GM19351 (cell line): ENCODE data around the gene TRIM63.
"Not testable (repeated sequence)": the region's sequence is repeated elsewhere in the genome, so short reads cannot be mapped to it uniquely, and the experiment has no call there.

Experiments used
- ATAC-seq: cut with Tn5 transposase; IDR thresholded peaks from one replicate; pipeline ENCODE4 v1.9.1; 2021; ENCODE audit warnings: mild to moderate bottlenecking, moderate library complexity; ENCODE audit not compliant: unreplicated experiment

The TRIM63 gene

DNA sequence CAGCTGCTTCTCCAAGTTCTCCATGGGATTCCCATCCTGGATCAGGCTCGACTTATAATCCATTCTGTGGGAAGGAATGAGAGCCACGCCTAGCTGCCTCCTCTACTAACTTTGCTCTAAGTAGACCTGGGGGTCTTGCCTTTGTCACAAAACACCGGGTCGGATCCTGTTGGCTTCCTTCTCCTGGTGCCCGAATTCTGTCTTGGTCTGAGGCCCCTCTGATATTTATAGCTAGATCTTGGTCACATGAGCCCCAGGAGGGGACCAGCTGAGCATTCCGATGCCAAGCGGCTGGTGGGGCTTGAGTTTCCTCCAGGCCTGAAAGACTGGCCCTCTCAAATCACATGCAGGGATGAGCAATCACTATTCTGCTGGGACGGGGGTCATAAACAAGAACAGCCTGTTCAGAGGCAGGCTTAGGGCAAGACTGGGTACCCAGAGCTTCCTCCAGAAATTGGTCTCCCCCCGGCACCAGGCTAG lies at the start of gene TRIM63:
TRIM63 (minus strand) TSS at position 199 of the 480 bp plus-strand sequence; CDS start at position 63, 136 bp downstream.
- no peak for ATAC-seq

DNA sequence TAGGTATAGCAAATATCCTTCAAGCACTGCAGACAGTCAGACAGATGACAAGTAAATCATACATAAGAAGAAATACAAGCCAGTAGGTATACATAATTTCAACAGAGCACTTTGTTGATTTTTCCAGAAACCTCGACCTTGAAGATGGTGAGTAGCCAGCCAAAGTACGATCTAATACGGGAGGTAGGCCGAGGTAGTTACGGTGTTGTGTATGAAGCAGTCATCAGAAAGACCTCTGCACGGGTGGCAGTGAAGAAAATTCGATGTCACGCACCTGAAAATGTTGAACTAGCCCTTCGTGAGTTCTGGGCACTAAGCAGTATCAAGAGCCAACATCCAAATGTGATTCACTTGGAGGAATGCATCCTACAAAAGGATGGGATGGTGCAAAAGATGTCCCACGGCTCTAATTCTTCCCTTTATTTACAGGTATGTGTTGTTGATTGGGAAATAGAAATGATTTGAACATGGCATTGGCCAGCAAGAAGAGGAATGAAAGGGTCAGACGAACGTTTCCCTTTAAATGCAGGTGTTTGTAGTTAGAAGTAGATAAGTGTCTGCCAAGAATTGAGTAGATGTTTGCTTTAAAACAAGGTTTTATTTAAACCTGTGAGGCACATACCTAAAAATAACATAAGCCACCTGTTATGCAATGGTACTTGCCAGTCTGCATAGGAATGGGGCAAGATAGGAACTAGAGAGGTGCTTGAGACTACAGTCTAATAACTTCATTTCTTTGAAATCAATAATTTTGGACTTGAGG lies 46.9 kb upstream of the TRIM63 start:
- no peak for ATAC-seq

DNA sequence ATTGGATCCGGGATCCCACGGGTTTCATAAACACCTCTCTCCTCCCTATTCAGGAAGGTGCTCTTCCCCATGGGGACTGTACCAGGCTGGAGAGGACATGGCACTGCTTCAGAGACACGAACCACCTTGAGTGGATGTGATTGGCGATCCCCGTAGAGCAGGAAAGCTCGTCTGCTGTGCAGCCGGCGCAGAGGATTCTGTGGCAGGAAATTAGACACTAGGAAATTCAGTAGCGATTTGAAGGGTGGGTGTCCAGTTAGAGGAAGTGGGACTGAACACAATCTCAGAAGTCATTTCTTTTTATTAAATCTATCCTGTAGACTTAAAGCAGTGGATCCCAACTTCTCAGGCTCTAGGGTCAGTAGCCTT lies 45.0 kb upstream of the TRIM63 start:
- no peak for ATAC-seq

DNA sequence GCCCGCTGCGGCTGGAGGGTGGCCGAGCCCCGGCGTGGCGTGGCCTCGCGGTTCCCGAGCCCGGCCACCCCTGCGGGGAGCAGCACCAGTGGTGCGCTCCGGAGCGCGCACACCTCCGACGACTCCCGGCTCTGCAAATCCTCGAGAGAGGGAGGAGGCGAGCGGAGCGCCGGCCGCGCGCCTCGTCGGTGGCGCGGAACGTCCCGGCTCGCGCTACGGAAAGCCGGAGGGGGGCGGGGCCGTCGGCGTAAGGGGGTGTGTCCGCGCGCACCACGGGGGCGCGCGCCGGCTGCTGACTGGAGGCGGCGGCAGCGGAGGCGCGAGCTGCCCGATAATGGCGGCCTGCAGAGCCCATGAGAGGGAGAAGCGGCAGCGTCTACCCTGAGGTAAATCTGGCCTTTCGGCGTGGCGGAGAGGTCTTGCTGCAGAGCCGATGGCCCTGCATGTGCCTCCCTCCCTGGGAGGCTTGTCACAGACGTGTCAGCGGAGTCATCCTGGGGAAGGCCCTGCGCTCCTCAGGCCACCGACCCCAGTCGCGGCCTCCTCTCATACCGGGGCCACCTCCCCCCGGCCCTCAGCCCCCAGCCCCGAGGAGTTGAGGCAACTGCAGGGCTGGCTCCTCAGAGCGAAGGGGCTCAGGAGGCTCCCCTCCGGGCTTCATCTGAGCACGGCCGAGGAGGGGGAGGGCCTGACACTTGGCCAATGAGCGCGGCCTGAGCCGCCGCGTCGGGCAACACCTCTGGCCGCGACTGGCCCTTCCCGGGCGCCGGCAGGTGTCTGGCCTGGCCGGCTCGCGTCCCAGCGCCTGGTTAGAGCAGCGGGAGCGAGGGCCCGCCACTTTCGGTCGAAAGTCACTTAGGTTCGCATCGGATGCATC lies 44.3 kb upstream of the TRIM63 start, which contains the start of gene PDIK1L:
PDIK1L (plus strand) TSS at position 295 of the 877 bp plus-strand sequence. CDS start 2,485 bp downstream, outside the sequence.
- ATAC-seq, result peak; percentile 71

DNA sequence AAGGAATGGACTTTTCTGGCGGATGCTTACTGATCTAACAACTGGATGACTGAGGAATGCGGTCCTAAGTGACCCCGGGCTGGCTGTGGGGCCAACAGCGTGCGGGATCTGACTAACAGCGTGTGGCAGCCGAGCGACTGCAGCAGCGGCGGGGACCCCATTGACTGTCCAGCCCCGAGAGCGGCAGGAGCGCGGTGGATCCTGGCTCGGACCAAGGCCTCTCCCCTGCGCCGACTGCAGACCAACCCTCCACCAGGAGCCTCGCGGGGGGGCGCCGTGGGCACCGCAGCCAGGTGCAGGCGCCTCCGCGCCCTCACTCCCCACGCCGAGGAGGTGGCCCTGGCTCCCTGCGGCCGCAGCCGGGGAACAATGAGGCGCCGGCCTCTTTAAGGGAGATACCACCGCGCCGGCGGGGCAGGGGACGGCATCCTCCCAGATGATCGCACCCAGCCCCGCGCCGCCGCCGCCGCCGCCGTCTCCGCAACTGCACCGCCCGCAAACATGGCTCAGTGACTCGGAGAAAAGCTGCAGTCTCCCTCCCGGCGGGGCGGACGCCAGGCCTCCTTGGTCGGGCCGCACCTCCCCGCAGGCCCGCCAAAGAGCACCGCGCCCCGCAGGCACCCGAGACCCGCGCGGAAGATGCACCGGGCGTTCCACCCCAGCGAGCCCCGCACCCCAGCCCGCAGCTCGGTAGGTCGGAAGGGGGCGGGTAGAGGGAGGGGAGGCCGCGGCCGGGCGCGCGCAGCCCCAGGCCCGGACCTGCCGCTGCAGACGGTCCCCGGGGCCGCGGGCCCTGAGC lies 43.5 kb upstream of the TRIM63 start:
- peak; percentile 46 for ATAC-seq

DNA sequence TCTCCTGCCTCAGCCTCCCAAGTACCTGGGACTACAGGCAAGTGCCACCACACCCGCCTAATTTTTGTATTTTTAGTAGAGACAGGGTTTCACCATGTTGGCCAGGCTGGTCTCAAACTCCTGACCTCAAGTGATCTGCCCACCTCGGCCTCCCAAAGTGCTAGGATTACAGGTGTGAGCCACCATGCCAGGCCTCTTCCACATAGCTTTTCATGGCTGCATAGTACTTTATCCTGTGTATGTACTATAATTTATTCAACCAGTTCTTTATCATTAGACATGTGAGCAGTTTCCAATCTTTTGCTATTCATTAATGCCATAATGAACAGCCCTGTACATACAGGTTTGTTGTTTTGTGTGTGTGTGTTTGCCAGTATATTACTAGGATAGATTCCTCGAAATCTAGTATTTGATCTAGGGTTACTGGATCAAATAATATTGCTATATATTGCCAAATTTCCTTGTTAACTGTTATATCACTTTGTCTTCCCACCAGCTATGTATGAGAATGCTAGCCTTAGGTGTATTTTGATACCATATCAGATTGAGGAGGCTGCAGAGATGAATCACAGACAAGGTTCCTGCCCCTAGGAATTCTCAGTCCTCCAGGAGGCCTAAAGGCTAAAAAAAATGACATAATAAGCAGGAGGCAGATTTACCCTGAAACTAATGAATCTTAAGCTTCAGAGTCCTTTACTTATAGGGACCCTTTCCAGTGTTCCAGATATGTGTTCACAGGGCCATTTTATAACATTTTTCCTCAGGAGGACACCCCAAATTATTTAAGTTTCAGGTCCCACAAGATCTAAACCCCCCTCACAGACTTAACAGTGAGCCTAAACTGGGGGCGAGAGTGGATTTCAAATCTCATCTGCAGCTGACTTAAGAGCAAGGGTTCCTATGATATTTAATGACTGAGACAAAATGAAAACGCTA lies 42.1 kb upstream of the TRIM63 start:
- ATAC-seq, result no peak

DNA sequence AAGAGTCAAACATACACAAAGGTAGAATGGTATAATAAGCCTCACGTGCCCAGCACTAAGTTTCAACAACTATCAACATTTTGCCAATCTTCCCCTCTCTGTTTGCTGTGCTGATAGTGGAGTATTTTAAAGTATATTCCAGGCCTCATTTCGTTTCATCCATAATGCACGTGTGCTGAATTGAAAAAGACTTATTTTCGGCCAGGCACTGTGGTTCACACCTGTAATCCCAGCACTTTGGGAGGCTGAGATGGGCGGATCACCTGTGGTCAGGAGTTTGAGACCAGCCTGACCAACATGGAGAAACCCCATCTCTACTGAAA lies 37.8 kb upstream of the TRIM63 start:
- not testable (repeated sequence) for ATAC-seq

DNA sequence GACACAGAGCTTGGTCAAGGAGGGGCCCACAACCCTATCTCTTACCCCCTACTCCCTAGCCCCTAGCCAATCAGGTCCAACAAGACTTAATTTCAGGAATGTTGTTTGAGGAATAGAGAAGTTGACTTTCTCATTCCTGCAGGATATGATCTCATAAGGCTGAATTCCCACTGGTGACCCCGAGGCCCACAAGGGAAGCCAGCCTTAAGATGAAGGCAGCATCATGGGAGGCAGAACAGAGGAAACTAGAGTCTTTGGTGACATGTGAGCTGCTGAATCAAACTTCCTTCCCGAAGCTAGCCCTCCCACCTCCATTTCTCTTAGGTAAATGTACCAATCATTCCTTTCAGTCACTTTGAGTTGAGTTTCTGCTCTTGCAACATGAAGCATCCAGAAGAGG lies 35.1 kb upstream of the TRIM63 start:
- ATAC-seq, result no peak

DNA sequence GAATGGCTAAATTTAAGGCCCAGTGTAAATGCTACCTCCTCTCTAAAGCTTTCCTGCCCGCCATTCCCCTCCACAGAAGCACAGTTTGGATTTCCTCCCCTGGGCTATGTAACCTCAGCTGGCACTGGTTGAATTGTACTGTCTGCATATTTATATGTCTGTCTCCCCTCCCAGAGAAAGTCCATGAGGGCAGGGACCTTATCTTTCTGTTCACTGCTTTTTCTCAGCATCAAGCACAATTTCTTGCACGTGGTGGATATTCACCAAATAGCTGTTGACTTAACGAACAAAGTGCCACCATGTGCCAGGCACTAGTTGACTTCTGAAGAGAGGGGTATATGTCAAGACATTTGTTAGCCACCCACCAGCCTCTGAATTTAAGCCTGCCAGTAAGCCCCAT lies 34.7 kb upstream of the TRIM63 start:
- ATAC-seq, result no peak

DNA sequence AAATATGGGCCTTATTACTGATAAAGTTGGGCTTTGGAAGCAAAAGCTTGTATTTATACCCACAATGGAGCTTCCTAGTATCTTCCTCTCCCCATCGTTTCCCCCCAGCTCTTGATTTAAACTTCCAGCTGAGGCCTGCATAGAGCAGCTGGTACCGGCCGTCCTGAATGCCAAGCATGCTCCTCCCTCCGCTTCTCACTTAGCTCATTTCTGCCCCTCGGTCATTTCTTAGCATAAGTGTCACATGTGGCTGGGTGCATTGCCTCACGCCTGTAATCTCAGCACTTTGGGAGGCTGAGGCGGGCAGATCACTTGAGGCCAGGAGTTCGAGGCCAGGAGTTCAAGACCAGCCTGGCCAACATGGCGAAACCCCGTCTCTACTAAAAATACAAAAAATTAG lies 32.8 kb upstream of the TRIM63 start:
- ATAC-seq, result not testable (repeated sequence)

DNA sequence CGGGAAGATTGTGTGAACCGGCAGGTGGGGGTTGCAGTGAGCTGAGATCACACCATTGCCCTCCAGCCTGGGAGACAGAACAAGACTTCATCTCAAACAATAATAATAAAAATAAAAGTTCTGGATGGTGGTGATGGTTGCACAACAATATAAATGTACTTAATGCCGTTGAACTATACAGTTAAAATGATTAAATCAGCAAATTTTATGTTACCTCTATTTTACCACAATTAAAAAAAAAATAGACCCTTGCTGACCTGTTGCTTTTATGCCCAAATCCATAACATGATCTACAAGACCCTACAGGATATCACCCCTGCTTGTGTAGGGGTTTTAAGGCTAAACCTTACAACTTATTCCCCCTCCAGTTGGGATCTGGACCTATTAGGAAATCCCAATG lies 32.4 kb upstream of the TRIM63 start:
- ATAC-seq, result no peak

DNA sequence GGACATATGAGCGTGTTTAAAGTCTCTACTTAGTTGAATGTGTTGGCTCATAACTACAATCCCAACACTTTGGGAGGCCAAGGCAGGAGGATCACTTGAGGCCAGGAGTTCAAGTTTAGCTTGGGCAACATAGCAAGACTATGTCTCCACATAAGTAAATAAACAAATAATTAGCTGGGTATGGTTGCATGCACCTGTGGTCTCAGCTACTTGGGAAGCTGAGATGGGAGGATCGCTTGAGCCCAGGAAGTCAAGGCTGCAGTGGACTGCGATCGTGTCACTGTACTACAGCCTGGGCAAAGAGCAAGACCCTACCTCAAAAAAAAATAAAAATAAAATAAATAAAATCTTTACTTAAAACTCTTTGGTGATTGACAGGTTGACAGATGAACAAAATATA lies 31.2 kb upstream of the TRIM63 start:
- no peak for ATAC-seq

DNA sequence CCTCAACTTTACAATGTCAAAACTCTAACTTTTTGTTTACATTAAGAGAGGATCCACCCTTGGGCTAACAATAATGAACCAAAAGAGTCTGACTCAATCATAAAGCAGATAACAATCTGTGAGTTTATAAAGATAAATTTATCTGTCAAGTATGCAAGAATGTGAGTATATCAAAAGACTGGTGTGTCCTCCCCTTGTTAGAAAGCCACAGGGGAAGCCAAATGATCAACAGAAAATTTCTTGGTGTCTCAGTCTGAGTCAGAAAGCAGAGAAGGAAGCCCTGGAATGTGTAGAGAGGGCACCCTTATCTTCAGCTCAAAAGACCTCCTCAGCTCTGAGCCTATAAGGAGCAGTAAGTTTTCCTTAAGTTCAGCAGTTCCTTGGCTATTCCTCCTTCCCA lies 30.3 kb upstream of the TRIM63 start:
- ATAC-seq, result no peak

DNA sequence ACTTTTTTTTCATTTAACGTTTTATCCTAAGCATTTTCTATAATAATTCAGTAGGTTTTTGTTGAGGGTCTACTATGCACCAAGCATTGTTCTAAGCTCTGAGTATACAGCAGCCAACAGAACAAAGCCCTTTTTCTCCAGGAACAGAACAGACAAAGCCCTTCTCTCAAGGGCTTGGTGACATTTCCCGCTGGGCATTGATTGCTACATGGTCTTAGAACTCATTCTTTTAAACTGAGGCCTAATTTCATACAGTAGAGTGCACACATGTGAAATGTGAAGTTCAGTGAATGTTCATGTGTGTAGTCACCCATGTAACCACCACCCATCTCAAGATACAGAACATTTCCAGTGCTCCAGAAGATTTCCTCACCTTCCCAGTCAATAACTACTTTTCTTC lies 29.0 kb upstream of the TRIM63 start:
- no peak for ATAC-seq

DNA sequence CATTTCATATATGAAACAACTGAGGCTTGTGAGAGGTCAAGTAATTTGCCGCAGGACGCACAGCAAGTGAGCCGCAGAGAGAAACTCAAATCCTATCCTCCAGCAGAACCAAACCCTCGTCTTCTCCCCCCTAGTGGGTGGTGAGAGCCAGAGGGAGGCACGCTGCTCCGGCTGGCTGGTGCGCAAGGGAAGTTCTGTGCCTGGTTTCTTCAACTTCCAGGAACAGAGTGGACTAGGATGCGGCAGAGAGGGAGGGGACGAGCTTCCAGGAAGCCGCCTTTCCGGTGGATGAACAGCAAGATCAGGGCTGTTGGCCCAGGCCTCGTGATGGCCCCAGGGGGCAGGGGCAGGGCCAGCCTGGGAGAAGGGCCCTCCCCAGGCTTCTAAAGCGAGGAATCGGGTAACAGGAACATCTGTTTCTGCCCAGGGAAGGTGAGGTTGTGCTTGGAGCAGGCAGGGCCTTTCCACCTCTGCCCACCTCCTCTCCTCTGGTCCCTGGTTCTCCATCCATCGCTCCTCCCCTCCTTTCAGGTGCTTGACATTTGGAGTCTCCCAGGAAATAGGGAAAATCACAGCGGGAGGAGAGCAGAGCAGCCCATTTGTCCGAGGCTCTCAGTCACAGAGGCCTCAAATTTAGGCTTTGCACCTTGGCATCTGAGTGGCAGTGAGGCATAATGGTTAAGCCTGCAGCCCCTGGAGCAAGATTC lies 27.4 kb upstream of the TRIM63 start:
- ATAC-seq, result no peak

DNA sequence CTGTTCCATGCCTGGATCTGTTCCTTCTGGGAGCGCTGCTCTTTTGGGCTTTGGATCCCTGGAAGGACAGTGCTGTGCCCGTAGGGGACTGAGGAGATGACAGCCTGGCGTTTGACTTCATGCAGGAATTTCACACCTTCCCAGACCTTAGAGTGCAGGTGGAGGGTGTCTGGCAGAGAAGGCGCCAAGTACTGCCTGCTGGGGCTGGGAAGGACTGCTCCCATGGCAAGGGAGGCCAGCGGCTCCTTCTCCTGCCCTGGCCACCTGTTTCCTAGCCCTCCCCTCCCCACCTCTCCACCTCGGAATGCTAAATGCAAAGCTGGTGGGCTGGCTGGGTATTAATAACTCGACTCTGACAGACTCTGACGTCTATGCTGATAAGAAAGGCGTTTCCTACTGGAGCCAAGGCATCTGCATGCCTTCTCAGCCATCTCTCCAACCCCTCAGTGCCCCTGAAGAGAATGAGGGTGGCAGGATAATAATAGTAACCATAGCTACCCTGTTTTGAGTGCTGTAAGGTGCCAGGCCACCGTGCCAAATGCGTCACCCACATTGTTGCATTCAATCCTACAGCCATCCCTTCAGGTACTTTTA lies 26.7 kb upstream of the TRIM63 start:
- no peak for ATAC-seq

DNA sequence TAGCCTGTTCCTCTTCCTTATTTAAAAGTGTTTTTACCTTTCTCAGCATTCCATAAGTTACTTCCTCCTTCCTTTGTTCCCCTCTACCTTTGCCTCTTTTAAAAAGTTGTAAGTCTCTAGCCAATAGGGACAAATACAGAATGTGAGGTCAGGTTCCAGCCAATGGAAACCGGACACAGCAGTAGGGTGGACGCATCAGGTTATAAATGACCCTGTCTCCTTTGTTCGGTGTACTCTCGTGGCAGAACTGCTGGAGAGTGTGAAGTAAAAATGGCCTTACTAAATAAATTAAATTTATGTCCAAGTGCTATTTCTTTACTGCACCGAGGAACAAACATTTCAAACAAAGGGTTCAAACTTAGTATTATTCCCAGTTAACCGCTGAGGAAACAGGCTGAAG lies 26.1 kb upstream of the TRIM63 start:
- not testable (repeated sequence) for ATAC-seq

DNA sequence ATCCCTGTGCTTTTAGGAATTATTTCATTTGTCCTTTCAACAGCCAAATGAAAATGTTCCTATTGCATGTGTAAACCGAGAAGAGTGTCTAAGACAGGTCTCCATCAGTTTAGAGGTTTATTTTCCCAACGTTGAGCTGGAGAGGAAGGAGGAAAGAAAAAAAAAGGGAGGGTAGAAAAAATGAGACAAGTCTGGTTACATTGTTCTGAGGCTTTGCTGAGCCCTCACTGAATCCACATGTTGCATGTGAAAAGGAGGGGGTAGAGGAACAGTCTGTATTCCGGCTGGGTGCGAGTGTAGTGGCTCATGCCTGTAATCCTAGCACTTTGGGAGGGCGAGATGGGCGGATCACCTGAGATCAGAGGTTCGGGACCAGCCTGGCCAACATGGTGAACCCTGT lies 25.0 kb upstream of the TRIM63 start:
- ATAC-seq, result no peak

DNA sequence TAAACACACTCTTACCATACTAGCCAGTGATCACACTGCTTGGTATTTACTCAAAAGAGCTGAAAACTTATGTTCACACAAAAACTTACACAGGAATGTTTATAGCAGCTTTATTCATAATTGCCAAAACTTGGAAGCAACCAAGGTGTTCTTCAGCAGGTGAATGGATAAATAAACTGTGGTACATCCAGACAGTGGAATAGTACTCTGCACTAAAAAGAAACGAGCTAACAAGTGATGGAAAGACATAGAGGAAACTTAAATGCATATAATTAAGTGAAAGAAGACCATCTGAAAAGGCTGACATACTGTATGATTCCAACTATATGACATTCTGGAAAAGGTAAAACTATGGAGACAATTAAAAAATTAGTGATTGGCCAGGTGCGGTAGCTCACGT lies 23.5 kb upstream of the TRIM63 start:
- ATAC-seq, result no peak
